Measurements from ENCODE around the gene SERPINF2.
"Not testable (repeated sequence)": the region's sequence is repeated elsewhere in the genome, so short reads cannot be mapped to it uniquely, and the experiment has no call there.

Gene SERPINF2

DNA sequence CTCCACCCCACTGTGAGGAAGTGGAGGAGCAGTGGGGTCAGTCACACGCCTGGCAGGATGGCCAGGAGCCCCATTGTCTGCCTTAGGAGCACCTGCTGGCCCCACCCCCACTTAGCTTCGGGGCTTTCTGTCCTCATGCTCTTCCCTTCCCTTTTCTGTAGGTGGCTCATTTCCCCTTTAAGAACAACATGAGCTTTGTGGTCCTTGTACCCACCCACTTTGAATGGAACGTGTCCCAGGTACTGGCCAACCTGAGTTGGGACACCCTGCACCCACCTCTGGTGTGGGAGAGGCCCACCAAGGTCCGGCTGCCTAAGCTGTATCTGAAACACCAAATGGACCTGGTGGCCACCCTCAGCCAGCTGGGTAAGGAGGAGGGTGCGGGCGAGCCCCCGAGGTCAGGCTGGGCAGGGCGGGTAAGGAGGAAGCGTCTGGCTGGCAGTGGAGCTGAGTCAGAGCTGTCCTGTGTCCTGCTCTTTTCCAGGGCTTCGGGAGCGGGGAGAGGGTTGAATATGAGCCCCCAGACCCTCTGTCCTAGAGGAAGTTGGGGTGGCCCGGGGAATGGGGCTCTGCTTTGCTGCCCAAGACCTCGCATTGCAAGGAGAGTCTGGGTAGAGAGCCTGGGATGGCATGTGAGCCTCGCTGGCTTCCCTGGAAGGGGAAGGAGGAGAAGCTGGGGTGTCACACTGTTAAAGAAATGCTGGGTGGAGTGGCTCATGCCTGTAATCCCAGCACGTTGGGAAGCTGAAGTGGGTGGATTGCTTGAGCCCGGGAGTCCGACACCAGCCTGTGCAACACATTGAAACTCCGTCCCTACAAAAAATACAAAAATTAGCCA, 10.0 kb downstream of the SERPINF2 start:
- no peak overlapping the region for H2AFZ ChIP-seq (ENCODE audit: low read depth, low read length)
- H3K36me3 ChIP-seq (ENCODE audit: insufficient read depth, low read length): no peaks in the 10 kb centered on the region
- H3K4me3 ChIP-seq (ENCODE audit: low read length): no peak overlapping the region
- H3K4me1 ChIP-seq (ENCODE audit: insufficient read depth, low read length): peaks cover 3% of the 10 kb centered on the region
- peaks cover 3% of the 10 kb centered on the region for H3K9me3 ChIP-seq (ENCODE audit: low read length)
- H3K27me3 ChIP-seq (ENCODE audit: insufficient read depth, low read length): peaks cover 2% of the 10 kb centered on the region

DNA sequence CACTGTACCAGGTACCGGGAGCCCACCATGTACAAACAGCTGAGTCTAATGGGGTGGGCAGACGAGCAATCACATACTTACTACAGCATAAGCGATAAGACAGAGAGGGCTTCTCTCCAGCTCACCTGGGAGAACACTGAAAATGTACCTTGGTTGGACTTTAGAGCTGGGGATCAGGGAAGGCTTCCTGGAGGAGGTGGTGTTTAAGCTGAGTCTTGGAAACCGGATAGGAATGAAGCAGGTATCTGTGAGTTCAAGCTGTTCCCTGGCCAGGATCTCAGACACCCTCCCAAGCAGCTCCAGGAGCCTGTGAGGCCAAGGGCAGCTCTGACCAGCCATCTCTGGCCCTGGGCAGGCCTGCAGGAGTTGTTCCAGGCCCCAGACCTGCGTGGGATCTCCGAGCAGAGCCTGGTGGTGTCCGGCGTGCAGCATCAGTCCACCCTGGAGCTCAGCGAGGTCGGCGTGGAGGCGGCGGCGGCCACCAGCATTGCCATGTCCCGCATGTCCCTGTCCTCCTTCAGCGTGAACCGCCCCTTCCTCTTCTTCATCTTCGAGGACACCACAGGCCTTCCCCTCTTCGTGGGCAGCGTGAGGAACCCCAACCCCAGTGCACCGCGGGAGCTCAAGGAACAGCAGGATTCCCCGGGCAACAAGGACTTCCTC, 11.2 kb downstream of the SERPINF2 start:
- H3K4me1 ChIP-seq (ENCODE audit: insufficient read depth, low read length): peaks cover 3% of the 10 kb centered on the region
- H3K36me3 ChIP-seq (ENCODE audit: insufficient read depth, low read length): no peaks in the 10 kb centered on the region
- H3K9me3 ChIP-seq (ENCODE audit: low read length): no peaks in the 10 kb centered on the region
- no peak overlapping the region for H2AFZ ChIP-seq (ENCODE audit: low read depth, low read length)
- no peak overlapping the region for H3K4me3 ChIP-seq (ENCODE audit: low read length)
- peaks cover 2% of the 10 kb centered on the region for H3K27me3 ChIP-seq (ENCODE audit: insufficient read depth, low read length)

GRCh38 chr17:1754430-1755112, 11.9 kb downstream of the SERPINF2 start:
- no peaks in the 10 kb centered on the region for H3K9me3 ChIP-seq (ENCODE audit: low read length)
- no peak overlapping the region for H3K4me3 ChIP-seq (ENCODE audit: low read length)
- no peaks in the 10 kb centered on the region for H3K36me3 ChIP-seq (ENCODE audit: insufficient read depth, low read length)
- H2AFZ ChIP-seq (ENCODE audit: low read depth, low read length): no peak overlapping the region
- H3K27me3 ChIP-seq (ENCODE audit: insufficient read depth, low read length): peaks cover 2% of the 10 kb centered on the region
- peaks cover 3% of the 10 kb centered on the region for H3K4me1 ChIP-seq (ENCODE audit: insufficient read depth, low read length)

DNA sequence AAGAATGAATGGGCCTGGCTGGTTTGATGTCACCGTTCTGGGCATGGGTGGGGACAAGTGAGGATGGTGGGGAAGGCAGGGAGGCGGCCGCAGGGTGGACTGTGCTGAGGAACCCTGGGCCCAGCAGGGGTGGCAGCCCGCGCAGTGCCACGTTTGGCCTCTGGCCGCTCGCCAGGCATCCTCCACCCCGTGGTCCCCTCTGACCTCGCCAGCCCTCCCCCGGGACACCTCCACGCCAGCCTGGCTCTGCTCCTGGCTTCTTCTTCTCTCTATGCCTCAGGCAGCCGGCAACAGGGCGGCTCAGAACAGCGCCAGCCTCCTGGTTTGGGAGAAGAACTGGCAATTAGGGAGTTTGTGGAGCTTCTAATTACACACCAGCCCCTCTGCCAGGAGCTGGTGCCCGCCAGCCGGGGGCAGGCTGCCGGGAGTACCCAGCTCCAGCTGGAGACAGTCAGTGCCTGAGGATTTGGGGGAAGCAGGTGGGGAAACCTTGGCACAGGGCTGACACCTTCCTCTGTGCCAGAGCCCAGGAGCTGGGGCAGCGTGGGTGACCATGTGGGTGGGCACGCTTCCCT, 12.7 kb downstream of the SERPINF2 start:
- H3K4me1 ChIP-seq (ENCODE audit: insufficient read depth, low read length): peaks cover 3% of the 10 kb centered on the region
- H2AFZ ChIP-seq (ENCODE audit: low read depth, low read length): no peak overlapping the region
- no peaks in the 10 kb centered on the region for H3K9me3 ChIP-seq (ENCODE audit: low read length)
- H3K27me3 ChIP-seq (ENCODE audit: insufficient read depth, low read length): peaks cover 2% of the 10 kb centered on the region
- H3K4me3 ChIP-seq (ENCODE audit: low read length): no peak overlapping the region
- no peaks in the 10 kb centered on the region for H3K36me3 ChIP-seq (ENCODE audit: insufficient read depth, low read length)

DNA sequence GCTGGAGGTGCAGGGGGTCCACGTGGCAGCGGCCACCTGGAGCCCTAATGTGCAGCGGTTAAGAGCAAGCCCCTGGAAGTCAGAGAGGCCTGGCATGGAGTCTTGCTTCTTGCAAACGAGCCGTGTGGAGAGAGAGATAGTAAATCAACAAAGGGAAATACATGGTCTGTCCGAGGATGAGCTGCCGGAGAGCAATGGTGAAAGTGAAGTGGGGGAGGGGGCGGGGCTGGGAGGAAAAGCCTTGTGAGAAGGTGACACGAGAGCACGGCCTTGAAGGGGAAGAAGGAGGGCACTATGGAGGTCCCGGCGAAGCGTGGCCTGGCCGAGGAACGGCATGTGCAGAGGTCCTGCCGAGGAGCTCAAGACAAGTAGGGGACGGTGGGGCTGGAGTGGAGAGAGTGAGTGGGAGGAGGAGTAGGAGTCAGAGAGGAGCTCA, 13.2 kb downstream of the SERPINF2 start:
- Histone ChIP-seq H3K4me3 (ENCODE audit: low read length) (no peak overlapping the region), H3K27me3 (ENCODE audit: insufficient read depth, low read length) (no peaks in the 10 kb centered on the region), H2AFZ (ENCODE audit: low read depth, low read length) (no peak overlapping the region), H3K9me3 (ENCODE audit: low read length) (no peaks in the 10 kb centered on the region), H3K4me1 (ENCODE audit: insufficient read depth, low read length) (peaks cover 3% of the 10 kb centered on the region), H3K36me3 (ENCODE audit: insufficient read depth, low read length) (no peaks in the 10 kb centered on the region)

- no peaks in the 10 kb centered on the region for H3K36me3 ChIP-seq (ENCODE audit: insufficient read depth, low read length)
- no peak overlapping the region for H2AFZ ChIP-seq (ENCODE audit: low read depth, low read length)
- H3K9me3 ChIP-seq (ENCODE audit: low read length): no peaks in the 10 kb centered on the region
- H3K27me3 ChIP-seq (ENCODE audit: insufficient read depth, low read length): no peaks in the 10 kb centered on the region
- H3K4me3 ChIP-seq (ENCODE audit: low read length): no peak overlapping the region
- H3K4me1 ChIP-seq (ENCODE audit: insufficient read depth, low read length): peaks cover 24% of the 10 kb centered on the region
These were observed 16.1 kb downstream of the SERPINF2 start for GRCh38 chr17:1758807-1759206.

DNA sequence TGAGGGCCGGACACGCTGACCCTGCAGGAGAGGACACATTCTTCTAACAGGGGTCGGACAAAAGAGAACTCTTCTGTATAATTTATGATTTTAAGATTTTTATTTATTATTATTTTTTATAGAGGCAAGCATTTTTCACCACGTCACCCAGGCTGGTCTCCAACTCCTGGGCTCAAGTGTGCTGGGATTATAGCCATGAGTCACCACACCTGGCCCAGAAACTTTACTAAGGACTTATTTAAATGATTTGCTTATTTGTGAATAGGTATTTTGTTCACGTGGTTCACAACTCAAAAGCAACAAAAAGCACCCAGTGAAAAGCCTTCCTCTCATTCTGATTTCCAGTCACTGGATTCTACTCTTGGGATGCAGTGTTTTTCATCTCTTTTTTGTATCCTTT, 16.9 kb downstream of the SERPINF2 start:
- Histone ChIP-seq H3K4me1 (ENCODE audit: insufficient read depth, low read length) (peaks cover 28% of the 10 kb centered on the region), H3K27me3 (ENCODE audit: insufficient read depth, low read length) (no peaks in the 10 kb centered on the region), H2AFZ (ENCODE audit: low read depth, low read length) (no peak overlapping the region), H3K9me3 (ENCODE audit: low read length) (no peaks in the 10 kb centered on the region), H3K36me3 (ENCODE audit: insufficient read depth, low read length) (no peaks in the 10 kb centered on the region), H3K4me3 (ENCODE audit: low read length) (no peak overlapping the region)

GRCh38 chr17:1762233-1762900, 19.7 kb downstream of the SERPINF2 start:
- Histone ChIP-seq H3K27me3 (ENCODE audit: insufficient read depth, low read length) (no peaks in the 10 kb centered on the region), H3K9me3 (ENCODE audit: low read length) (no peaks in the 10 kb centered on the region), H3K4me3 (ENCODE audit: low read length) (peak overlapping the region; percentile 16), H2AFZ (ENCODE audit: low read depth, low read length) (peak overlapping the region; percentile 91), H3K4me1 (ENCODE audit: insufficient read depth, low read length) (peaks cover 25% of the 10 kb centered on the region), H3K36me3 (ENCODE audit: insufficient read depth, low read length) (no peaks in the 10 kb centered on the region)

DNA sequence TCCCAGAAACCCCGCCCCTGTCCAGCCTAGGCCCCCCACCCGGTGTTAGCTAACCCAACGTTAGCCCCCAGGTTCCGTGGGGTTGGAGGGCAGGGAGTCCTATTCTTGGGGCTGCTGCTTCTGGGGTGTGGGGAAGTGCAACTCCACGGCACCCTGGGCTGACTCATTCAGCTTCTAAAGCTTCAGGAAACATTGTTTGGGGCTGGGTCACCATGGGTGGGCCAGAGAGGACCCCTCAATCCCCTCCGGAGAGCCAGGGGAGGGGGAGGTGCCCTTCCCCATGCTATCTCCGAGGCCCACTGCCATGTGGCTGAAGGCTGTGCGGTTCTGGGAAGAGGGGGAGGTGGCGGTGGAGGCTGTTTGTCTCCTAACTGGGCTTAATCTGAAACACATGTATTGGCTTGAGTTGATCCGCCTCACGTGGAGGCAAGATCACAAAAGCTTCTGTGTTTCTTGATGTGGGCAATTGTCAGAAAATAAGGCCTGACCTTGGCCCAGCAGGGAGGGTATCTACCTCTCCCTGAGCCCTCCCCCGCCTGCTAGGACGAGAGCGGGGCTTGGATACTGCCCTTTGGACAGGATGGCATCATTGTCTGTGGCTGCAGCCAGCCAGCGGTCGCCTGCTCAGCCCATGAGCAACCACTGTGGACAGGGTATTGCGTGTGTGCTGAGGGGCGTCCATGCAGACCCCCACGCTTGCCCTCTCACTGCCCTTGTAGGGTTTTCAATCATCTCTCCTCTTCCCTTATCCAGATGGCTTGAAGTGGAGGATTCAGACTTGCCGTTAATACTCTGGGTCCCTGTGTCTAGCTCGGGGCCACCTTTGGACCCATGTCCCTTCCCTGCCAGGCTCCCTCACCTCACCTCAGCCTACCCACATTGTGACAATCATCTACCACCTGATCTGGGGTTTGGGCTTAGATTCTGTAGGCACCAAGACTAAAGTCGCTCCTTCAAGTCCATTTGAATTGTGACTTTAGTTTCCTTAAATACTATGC, 20.5 kb downstream of the SERPINF2 start:
- Histone ChIP-seq H3K4me3 (ENCODE audit: low read length) (peak overlapping the region; percentile 16), H3K36me3 (ENCODE audit: insufficient read depth, low read length) (no peaks in the 10 kb centered on the region), H3K4me1 (ENCODE audit: insufficient read depth, low read length) (peaks cover 25% of the 10 kb centered on the region), H3K27me3 (ENCODE audit: insufficient read depth, low read length) (no peaks in the 10 kb centered on the region), H3K9me3 (ENCODE audit: low read length) (no peaks in the 10 kb centered on the region), H2AFZ (ENCODE audit: low read depth, low read length) (peak overlapping the region; percentile 91)

DNA sequence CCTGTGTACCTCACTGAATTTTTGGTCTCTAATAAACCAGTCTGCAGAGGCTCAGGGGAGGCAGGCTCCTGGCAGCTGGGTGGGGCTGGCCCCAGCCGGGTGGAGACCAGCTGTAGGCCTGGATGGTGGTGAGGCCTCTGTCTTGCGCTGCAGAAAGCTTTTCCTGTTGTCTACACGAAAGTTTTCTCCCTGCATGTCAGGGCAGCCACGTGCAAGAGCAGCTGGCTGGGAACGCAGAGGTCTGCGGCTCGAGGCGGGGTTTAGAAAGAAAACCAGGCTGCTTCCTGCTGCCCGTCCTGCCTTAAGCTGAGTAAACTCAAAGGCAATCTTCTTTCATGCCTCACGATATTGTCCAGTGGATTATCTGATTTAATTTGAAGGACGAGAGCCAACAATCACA, 21.6 kb downstream of the SERPINF2 start:
- Histone ChIP-seq H2AFZ (ENCODE audit: low read depth, low read length) (no peak overlapping the region), H3K9me3 (ENCODE audit: low read length) (no peaks in the 10 kb centered on the region), H3K4me1 (ENCODE audit: insufficient read depth, low read length) (peaks cover 25% of the 10 kb centered on the region), H3K27me3 (ENCODE audit: insufficient read depth, low read length) (no peaks in the 10 kb centered on the region), H3K4me3 (ENCODE audit: low read length) (no peak overlapping the region), H3K36me3 (ENCODE audit: insufficient read depth, low read length) (no peaks in the 10 kb centered on the region)

- not testable (repeated sequence) for H3K9me3 ChIP-seq (ENCODE audit: low read length); H3K27me3 ChIP-seq (ENCODE audit: insufficient read depth, low read length); H3K4me3 ChIP-seq (ENCODE audit: low read length); H2AFZ ChIP-seq (ENCODE audit: low read depth, low read length); H3K36me3 ChIP-seq (ENCODE audit: insufficient read depth, low read length)
- peaks cover 25% of the 10 kb centered on the region for H3K4me1 ChIP-seq (ENCODE audit: insufficient read depth, low read length)
These were observed 22.0 kb downstream of the SERPINF2 start for GRCh38 chr17:1764705-1765104.

DNA sequence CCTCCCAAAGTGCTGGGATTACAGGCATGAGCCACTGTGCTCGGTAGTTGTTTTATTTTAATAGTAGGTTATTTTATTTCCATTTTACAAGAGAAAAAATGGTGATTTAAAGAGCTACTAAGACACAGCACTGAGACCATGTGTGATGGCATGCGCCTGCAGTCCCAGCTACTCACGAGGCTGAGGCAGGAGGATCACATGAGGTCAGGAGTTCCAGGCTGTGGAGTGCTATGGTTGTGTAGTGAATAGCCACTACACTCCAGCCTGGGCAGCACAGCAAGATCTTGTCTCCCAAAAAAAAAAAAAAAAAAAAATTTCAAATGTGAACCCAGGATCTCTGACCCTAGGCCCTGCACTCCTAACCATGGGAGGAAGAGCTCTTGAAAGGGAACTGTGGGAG, 22.9 kb downstream of the SERPINF2 start:
- no peak overlapping the region for H2AFZ ChIP-seq (ENCODE audit: low read depth, low read length)
- H3K4me1 ChIP-seq (ENCODE audit: insufficient read depth, low read length): peaks cover 25% of the 10 kb centered on the region
- no peaks in the 10 kb centered on the region for H3K27me3 ChIP-seq (ENCODE audit: insufficient read depth, low read length)
- no peaks in the 10 kb centered on the region for H3K9me3 ChIP-seq (ENCODE audit: low read length)
- no peak overlapping the region for H3K4me3 ChIP-seq (ENCODE audit: low read length)
- no peaks in the 10 kb centered on the region for H3K36me3 ChIP-seq (ENCODE audit: insufficient read depth, low read length)

Data from neuron (in vitro differentiated cells).